HG03139 (cell line): ENCODE data around the gene GTF3C1.

Experiments
- ATAC-seq: cut with Tn5 transposase; IDR thresholded peaks from one replicate; pipeline ENCODE4 v1.9.1; 2021; ENCODE audit not compliant: unreplicated experiment

GTF3C1 gene

DNA sequence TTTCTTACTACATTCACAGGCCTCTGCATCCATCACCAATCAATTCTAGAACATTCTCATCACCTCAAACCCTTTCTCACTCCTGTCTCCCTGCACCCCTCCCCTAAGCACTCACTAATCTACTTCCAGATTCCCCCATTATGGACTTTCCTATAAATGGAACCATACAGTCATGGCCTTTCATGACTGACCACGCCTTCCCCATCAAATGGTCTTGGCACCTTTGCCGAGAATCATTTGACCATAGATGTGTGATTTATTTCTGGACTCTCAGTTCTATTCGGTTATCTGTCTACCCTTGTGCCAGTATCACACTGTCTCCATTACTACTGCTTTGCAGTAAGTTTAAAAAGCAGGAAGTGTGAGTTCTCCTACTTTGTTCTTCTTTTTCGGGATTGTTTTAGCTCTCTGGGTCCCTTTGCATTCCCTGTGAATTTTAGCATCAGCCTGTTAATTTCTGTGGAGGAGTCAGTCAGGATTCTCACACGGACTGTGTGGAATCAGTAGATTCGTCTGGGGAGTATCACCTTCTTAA is 27.5 kb downstream of the GTF3C1 start:
- ATAC-seq: no peak

DNA sequence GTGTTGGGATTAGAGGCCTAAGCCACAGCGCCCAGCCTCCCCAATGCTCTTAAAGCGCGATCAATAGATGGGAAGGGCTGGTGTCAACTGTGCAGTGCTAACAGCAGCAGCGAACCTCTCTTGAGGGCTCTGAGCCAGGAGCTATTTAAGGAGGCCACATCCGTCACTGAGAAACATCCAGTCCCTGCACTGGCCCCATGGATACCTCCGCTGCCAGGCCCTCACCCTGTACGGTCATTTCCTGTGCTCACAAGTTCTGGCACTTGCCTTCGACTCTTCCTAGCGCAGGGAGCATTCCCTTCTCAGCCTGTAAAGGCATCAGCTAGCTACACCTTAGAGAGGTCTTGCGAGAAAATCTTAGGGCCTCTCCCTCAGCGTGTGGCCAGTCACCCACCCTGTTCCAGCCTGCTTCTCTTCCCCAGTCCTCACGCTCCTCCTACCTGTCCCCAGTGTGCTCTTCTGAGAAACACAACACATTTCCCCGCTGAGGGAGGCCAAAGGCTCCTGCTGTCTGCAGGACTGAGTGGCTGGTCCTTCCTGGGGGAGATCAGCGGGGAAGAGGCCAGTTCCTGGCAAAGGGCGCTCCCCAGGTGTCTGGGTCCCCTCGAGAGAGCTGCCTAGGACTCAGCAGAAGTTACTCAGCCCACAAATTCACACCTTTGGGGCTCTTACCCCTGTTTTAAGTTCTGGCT is 28.6 kb downstream of the GTF3C1 start:
- ATAC-seq: no peak

DNA sequence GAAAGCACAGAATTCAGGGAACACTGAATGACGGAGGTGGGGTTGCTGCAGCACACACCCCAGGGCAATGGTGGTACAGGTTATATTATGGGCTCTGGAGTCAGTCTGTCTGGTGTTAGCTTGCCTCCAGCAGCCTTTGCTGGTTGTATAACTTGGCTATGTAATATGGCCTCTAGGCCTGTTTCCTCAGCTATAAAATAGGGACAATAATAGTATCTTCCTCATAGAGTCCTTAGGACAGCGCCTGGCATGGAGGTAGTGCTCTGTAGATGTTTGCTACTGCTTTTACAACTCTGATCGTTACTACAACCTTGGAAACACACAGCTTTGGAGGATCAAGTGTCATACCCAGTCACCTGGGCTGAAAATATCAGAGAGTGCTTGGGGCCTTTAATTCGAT is 31.5 kb downstream of the GTF3C1 start:
- ATAC-seq: no peak

DNA sequence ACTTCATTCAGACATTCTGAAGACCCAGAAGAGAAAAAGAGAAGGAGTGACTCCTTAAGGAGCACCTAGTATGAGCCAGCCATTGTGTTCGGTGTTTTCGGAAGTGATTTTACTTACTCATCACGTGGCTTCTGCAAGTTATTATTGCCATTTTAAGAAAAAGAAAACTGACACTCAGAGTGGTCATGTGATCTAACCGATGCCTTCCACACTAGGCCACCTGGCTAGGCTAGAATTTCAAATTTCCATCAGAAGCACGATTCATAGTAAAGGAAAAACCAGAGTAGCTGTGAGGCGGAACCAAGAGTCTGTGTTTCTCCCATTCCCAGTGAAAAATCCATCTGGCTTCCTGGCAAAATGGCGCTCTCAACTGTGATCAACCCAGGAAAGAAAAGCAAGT is 32.0 kb downstream of the GTF3C1 start:
- ATAC-seq: no peak

DNA sequence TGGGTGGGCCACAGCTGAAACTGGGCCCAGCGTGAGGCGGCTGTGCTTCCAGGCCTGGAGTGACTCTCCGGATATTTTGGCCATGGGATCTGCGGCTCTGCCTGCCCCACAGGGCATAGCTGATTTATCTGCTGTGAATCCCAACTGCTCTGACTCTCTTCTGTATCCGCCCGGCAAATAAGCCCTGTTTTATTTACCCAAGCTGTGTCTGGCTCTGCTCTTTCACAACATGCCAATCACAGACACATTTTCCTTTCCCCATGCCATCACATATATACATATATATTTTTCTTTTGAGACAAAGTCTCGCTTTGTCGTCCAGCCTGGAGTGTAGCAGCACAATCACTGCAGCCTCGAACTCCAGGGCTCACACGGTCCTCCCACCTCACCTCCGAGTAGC is 33.3 kb downstream of the GTF3C1 start:
- ATAC-seq: no peak

DNA sequence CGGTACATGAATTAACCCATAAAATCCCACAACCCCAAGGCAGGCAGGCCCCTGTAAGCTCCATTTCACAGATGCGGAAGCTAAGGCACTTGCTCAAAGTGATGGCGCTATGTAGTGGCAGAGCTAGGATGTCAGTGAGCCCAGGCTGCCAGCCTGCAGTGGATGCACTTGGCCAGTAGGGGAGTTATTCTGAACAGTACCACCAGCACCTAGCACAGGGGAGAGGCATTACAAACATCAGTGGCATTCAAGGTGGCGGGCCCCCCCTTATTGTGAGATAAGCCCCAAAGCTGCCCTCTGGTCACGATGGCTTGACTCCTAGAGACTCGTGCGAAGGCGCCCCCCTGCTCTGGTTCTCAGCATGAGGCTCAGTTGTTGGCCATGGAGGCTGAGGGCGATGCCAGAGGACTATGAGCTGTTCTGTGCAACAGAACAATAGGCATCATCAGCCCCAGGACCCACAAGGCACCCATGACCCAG is 33.8 kb downstream of the GTF3C1 start:
- peak; percentile 58 for ATAC-seq

DNA sequence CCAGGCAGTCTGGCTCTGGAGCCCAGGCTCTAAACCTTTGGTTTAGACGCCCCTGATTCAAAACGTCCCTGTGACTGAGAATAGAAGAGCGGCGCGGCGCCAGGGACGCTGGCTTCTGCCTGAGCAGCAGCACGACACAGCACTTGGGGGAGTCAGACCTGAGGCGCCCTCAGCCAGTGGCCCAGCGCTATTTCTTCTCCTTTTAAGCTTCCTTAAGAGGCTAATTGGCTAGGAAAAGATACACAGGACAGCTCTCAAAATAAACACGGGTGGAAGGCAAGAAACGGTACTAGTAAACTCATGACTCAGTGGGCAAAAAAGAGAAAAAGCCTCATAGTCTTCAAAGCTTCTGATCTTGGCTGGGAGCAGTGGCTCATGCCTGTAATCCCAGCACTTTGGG is 34.9 kb downstream of the GTF3C1 start:
- no peak for ATAC-seq

DNA sequence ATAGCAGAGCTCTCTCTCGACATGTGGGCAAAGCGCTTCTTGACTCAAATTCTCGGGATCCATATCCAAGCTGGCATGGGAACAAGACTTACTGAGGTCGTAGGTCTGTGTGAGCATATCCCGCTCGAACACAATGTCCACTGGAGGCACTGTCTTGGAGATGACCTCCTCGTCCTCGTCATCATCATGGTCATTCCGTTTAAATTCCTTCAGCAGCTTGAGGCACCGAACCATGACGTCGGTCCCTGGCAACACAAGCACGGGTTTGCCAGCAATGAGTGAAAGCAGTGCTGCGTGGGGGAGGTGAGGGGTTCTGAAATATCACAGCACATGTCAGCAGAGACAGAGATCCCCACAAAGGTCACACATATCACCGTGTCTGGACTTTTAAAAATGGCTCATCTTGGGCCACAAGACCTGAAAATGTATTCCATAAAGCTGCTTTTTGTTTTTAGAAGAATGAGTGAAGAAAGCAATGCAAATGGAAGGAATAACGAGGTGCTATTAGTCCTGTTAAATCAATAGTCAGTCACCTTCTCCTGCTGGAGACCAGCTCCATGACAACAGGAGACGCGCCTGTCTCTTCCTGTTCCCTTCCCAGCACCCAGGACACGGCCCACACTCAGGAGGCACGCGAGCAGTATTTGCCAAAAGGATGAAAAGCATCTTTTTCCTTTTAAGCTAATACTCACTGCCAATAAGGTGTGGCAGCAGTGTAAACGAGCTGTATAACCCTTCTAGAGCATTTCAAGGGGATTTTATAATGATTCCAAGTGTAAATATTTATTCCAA is 37.9 kb downstream of the GTF3C1 start:
- ATAC-seq: no peak

DNA sequence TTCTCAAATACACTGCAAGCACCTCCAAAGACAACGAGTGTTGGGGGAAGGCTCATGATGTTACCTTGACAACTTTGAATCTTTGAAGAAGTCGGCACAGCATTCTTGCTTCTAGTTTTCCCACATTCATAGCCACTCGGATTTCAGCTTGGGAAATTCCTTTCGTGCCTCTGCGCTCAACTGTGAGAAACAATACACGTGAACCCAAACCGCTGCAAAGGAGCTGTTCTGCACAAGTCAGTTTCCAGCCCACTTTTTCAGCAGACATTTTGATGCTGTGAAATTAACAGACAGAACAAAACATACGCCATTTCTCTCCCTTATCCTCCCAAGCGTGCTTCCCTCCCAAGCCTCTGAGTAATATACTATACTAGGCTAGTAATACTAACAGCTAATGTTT is 41.2 kb downstream of the GTF3C1 start:
- no peak for ATAC-seq

DNA sequence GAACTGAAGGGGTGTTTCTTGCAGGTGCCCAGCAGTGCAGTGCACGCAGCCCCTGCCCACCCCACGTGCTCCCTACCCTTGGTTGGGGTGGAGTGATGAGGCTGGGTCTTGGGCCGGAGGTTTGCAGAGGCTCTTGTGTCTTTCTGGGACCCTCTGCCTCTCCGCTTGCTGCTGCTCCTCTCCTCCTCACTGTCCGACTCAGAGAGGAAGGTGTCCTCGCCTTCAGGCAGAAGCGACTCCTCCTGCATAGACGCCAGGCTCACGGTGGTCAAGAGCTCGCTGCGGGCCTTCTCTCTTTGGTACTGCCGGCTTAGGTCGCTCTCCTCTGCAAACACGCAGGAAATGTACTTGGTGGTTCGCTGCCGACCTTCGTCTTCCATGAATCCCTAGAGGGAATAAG is 42.9 kb downstream of the GTF3C1 start:
- ATAC-seq: no peak

DNA sequence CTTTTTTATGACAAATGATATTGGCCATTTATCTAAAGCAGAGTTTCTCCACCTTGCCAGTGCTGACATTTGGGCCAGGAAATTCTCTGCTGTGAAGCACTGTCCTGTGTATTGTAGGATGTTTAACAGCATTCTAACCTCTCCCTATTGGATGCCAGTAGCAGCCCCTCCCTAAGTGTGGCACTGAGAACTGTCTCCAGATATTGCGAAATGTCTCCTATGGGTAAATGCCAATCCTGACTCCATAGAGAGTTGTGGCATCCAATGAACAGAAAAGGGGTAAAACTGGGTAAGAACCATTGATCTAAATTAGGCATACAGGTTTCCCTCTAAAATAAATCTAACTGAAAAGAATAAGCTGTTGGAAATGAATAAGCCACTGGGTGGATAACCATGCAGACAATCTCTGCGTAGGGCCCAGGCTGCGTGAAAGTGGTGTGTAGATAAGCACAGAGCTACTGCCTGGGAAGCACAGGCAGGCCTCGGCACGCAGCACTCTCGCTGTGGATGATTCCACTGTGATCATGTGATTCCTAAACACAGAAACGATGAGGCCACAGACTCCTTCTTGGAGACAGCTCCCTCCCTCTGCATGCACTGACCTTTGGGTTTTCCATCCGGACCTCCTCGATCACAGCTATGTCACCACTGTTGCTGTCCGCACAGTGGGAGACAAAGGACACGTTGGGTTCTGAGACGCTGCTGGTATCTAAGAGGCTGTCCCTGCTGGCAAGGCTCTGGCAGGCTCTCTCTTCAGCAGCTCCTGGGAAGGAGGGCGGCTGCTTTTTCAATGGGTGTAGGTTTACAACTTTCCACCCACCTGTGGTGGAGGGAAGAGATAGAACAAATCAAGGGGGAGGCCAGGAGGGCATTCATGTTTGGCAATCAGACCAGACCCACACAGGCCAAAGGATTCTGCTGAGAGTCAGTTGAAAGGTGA is 44.1 kb downstream of the GTF3C1 start:
- ATAC-seq: no peak

DNA sequence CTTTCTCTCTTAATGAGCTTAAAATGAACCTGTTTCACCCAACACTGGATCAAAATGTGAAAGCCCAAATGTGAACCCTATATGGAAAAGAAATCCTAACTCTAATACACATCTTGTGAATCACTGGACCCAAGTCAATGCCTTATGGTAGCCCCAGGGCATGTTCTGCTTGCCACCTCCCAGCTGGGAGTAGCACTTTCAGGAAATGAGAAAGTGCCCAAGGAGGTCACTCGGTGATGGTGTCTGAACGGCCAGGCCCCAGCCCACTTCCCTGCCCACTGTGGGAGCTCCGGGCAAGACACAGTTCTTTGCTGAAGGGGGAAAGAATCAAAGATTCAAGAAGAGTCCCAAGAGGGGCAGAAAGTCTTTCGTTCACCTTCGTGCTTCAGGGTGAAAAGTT is 46.1 kb downstream of the GTF3C1 start:
- ATAC-seq: no peak

DNA sequence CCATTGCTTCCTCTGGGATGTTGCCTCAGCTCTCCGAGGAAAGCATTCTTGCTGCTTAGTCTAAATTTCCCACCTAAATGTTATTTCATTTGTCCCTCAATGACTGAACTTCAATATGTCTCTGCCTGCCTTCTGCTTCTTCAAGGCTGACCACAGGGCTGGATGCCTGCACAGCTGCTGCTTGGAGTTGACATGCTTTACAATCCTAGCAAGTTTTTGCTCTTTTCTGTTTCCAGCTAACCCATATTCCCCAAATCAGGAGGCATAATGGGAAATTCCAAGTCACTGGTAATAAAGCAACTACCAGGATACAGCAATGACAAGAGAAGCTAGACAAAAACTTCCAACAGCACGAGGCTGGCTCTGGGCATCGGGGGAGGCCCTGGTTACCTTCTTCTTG is 48.9 kb downstream of the GTF3C1 start:
- no peak for ATAC-seq

DNA sequence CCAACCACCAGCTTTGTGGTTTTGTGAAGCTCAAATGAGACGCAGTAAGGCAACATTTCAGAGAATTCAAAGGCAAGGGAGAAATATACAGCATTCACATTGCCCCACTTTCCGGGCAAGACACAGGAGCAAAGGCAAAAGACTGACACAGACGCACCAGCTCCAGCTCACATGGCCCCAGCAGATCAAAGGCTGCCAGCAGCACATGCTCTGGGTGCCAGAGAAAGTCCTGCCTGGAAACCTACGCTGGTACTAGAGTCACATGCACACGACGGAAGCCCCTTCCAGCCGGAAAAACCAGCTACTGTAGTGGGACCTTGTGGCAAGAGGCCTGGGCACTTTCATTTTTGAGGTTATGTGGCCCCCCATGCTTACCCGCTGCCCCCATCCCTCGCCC is 50.1 kb downstream of the GTF3C1 start:
- ATAC-seq: no peak

DNA sequence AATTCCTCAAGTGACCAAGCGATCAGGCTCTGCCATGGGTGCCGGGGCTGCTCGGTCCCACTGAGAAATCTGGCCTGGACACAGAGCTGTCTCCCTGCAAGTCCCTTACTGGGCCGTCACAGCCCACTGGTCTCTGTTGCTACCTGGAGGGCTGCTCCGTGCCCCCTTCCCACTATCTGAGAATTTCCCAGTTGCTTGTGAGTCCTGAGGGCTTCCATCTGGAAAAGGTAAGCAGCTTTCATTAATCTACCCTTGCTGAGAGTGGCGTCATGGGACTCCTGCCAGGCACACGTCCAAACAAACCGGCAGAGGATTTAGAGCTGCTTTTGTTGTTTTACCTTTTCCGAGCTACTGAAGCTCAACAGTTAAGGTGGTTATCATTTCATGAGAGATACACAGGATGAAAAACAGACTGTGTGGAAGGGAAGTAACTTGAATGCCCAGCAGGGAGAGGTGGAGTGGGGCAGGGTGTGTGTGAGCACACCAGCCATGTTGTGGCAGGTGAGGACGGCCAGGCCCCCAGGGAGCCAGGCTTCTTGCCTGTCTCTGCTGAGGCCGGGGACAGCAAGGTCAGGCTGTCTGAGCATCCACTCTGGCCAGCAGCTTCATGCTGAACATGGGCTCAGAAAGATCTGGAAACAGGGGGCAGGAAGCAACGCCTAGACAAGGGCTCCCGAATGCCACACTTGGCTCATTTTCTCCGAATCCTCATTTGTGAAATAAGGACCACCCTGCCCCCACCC is 50.6 kb downstream of the GTF3C1 start:
- ATAC-seq: no peak

DNA sequence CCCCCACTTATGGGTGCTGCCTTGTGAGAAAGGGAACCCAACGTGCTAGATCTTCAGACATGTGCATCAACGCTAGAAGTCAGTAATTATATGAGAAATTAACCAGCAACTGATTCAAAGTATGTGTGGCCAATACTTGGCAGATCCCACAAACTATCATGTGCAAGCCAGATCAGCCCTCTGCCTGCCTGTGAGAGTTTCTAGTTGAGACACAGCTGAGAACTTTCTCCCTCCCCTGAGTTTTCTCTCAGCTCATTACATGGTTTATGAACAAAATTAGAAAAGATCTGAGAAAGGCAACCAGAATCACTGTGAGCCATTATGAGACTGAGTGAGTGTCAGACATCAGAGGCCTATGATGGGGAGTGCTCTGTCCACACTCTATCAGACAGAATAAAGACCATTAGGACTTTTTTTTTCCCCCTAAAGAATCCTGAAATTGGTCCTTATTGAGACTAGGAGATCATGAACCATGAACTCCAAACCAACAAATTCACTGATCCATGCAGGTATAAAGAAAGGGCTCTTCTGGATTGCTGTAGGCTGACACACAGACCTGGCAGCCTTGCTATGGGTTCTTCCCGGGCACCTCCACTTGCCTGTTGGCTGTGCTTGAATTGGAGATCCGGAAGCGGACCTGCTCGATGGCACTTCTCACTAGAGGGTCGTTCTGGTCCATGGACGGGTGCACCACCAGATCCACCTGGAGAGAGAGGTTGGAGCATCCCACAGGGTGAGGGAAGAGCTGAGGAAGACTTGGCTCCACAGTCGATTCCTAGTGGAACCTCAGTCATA is 51.5 kb downstream of the GTF3C1 start:
- ATAC-seq: no peak

DNA sequence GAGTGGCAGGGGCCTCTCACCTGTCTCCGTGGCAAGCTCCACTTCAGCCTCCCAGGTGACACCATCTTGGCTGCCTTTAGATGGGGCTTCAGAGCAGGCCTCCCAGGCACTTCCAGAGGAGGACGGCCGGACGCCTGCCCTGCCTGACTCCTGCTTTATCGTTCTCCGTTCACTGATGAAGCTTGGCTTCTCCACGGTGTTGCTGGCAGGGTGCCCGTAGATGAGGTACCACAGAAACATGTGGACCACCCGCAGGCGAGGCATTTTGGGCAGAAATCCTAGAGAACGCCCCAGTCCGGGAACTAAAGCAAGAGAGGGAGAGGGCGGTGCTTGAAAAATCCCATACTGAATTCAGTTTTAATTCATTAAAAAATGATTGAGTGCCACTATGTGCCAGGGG is 54.5 kb downstream of the GTF3C1 start:
- no peak for ATAC-seq

DNA sequence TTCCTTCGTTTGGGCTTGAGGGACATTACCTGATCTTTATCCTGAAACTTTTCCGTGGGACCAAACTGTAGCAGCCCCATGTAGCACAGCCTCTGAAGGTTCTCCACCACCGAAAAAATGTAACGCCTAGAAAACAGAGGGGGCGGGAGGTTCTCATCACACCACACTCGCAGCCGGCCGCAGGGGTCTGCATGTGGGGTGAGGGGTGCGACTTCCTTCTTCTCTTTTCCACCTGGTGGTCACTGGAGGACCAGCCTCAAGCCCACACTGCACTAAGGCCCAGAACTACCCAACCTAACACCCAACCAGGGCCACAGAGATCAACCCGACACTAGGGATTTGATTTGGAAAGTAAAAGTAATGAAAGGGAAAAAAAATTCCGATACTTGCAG is 57.1 kb downstream of the GTF3C1 start:
- no peak for ATAC-seq

DNA sequence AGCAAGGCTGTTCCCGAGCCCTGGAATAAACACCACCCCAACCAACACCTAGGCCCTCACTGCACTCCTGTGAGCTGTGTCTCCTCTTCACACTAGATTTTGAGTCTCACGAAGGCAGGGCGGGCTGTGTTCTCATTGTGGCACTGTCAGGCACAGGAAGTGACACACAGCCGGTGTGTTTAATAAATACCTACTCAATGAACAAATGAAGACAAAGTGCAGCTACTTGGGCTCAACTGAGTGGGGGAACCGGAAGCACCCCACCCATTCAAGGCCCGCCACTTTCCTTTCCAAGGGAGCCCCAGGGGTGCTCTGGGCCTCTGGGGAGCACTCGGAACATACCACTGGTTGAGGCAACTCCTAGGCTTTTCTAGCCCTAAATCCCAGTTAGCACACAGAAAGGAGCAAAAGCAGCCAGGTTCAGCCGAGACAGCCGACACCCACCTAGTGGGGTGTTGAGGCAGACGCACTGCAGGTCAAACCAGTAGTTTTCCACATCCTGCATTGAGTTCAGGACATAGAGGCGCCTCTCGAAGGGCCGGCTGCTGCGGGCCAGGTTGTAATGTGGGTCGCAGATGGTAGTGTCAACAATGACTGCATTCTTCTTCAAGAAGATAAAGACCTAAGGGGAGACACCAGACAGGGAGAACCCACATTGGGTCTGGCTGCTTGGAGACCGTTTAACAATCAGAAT is 57.7 kb downstream of the GTF3C1 start:
- no peak for ATAC-seq
